NK-92 treated with Interleukin-12 subunit alpha and Interleukin-12 subunit beta, amount 100 ng/mL, for 24 hours (cell line): ENCODE data around the gene C16orf96.
A peak's percentile ranks its signal among the peaks of the same experiment; 100 is the strongest.

Experiments
- DNase-seq: peaks from one replicate; lab custom pipeline; 2025; lab: John Stamatoyannopoulos, UW

The C16orf96 gene

GRCh38 chr16:4525634-4526277 lies 30.4 kb upstream of the C16orf96 start:
- no peak for DNase-seq

- DNase-seq: no peak
Observed at GRCh38 chr16:4529085-4530060, 26.8 kb upstream of the C16orf96 start.

DNA sequence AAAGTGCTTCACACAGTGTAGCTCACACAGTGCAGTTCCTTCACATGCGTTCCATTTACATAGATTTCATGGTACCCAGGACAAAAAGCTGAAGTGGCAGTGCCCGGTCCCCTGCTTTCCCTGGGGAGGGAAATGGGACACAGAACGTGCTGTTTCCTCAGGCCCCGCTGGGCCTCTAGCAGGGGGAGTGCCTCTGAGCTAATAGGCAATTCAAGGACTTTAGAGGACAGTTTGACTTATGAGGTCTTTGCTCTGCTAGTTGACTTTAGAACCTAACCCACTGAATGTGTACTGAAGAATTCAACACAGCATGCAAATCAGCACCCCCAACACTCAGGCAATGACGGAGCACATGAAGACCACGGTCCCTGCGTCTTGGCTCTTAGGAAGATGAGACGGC lies 24.3 kb upstream of the C16orf96 start:
- DNase-seq: no peak

DNA sequence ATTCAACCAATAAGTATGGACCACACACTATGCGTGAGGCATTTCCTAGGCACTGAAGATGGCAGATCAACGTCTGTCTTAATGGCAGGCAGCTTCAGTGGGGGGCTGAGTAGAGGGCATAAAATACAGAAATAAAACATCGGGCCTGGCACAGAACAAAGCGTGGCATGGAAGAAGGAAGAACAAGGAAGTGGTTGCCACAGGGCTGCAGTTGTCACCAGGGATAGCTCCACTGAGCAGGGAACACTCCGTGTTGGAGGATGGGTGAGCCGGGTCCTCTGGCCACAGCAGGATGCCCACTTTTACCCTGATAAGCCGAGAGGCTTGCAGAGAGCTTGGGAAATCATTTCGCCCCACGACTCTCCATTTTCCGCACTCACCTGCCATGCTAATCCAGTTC lies 23.9 kb upstream of the C16orf96 start:
- DNase-seq: no peak

DNA sequence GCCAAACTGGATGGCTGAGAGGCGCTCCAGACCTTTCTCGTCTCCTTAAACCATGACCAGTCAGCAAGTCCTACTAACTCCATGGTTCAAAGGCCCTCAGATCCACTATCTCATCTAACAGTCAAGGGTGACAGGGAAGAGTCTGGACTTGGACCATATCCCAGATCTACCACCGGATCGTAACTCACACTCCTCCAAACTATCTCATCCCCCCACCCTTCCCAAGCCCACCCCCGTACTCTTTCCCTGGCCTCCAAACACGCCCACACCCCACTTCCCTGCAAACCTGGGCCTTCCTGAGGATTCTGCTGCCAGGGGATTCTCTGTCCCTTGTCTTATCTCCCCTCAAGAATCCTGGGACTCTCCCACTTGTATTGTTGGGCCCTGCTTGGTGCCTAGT lies 22.6 kb upstream of the C16orf96 start:
- no peak for DNase-seq

DNA sequence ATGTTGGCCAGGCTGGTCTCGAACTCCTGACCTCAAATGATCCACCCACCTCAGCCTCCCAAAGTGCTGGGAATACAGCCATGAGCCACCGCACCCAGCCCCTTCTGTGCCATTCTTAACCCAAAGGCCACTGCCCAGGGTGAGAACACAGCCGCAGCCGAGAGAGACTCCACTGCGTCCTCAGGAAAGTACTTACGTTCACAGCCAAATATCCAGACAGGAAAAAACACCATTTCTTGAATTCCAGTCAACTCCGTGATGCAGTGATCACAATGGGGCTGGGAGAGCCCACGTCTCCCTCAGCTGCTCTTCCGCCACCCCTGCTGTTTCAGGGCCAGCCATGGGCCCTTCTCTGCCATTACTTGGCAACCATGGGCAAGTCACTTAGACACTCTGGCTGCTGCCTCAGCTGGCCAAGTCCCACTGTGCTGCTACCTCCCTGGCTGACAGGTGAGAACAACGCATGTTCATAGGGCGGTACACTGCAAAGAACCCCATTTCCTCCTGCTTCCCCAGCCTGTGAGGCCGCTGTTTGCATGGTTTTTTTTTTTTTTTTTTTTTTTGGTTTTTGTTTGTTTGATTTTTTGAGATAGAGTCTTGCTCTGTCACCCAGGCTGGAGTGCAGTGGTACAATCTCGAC lies 21.9 kb upstream of the C16orf96 start:
- no peak for DNase-seq

DNA sequence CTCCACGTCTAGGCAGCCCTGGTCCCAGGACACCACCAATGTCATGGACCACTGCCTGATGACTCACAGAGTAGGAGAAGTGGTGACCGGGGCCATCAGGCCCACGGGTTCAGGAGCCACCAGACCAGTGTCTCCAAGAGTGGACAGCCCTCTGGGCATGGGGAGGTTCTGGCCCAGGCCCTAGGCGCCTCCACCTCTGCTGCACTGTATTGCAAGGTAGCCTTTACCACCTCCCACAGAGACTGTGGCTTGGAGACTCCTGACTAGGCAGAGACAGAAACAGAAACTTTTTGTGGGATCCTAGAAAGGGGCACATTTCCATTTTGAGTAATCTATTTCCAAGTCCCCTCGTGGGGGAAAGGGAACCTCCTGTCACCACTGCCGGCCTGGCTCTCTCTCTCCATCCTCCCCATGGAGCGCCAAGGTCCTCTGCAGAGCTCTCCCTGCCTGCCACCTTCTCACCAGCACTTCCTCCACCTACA lies 20.5 kb upstream of the C16orf96 start:
- no peak for DNase-seq

- no peak for DNase-seq
Observed at GRCh38 chr16:4536391-4537106, 19.6 kb upstream of the C16orf96 start.

DNA sequence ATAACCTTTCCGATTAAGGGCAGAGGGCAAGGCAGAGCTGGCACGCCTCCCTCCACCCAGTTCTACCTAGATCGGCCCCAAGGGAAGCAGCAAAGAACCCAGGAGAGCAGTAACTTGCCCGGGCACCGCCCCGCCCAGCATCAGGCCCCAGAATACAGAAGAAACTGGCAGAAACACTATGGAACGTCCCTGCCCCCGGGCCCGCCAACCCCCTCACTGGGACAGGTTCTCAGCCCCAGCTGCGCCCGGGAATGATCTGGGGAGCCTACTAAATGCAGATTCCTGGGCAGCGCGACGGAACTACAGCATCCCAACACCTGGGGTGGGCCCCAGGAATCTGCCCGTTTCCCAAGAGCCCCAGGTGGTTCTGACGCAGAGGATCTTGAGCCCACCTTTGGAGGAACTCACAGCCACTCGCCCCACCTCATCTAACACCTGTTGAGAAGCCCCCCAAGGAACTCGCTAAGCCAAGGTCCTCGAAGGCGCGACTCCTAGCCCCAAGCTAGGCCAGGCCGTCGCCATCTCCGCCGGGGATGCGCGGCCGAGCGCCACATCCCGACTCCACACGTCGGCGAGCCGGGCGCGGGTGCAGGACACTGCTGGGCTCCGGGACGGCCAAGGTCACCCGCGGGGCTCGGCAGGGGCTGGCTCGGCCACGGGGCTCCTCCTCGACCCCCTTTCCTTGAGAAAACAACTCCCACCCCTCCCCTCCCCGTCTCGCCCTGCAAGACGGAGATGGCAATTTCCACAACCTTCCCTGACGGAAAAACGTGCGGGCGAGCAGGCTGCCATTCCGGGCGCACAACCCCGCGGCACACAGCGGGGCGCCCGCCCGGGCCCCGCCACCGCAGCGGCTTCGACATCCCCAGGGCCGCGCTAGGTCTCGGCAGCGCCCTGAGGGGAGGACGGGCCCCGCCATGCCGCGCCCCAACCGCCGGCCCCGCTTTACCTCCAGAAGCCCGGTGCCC lies 18.5 kb upstream of the C16orf96 start:
- DNase-seq: no peak

DNA sequence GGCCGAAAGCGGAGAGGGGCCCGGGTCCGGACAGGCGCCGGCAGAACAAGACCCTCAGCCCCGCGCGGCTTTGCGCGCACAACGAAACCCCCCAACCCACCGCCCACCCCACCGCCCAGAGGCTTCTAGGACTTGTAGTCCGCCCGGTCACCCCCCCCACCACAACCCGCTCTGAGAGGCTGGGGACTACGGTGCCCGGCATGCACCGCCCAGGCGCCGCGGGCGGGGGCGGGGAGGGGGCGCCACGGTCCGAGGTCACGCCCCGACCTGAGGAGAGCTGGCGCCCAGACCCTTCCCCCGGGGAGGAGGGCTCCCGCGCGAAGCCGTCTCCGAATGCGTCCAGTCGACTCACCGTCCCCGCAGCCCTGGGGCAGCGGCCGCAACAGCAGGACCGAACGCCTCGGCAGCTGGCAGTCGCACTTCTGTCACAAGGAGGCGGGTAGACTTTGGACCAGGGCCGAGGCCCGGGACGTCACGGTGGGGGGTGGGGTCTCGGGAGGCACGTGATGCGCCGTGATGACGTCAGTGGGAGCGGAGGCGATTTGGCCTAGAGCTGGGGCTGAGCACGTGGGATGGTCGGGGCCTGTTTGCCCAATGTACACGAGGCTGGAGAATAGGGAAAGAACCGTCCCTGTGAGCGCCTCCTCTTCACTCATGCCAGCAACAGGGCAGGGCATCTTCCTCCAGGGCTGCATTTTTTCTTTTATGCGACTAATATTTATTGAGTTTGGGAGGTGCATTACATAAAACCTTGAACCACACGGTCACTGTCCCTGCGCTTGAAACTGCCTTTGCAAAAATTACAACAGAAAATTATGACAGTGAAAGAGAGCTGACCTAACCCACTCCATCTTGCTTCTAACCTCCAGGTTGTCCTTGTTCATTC lies 17.5 kb upstream of the C16orf96 start, which contains the start of gene CDIP1:
Gene CDIP1 (minus strand): TSS at position 424 of the 886 bp plus-strand sequence. CDS start 24,643 bp downstream, outside the sequence.
- peak; percentile 94 for DNase-seq

DNA sequence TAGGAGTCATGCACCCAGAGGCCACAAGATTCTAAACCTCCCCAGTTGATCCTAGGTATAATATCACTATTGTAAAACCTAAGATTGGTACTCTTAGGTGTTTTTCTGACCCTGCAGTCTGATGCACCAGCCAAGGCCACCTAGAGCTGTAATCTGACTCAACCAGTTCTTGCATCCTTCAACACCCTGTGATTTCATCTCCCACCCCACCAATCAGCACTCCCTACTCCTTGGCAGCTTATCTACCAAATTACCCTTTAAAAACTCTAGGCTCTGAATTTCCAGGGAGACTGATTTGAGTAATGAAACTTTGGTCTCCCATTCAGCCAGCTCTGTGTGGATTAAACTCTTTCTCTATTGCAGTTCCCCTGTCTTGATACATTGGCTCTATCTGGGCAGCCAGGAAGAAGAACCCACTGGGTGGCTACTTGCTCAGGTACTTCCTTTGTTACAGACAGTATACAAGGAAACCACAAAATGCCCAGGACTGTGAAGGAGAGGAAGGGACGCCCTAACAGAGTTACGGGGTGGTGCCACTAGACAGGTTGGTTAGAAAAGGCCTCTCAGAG lies 16.3 kb upstream of the C16orf96 start:
- no peak for DNase-seq

- DNase-seq: no peak
Observed at GRCh38 chr16:4544473-4544872, 11.7 kb upstream of the C16orf96 start.

DNA sequence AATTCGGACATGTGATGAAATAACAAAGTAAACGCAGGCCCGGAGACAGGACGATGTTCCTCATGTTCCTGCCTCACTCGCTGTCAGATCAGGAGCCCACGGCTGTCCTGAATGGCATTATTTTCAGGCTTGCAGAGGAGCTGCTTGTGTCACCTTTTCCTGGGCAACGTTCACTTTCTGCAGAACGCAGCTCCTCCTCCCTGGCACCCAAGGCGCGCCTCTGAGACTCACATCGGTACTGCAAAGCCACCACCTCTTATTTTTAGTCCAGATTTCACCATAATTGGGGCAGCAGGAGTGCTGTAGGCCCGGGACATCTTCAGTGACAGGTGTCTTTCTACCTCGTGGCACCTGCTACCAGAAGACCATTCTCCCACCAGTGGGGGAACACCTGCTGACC lies 8.0 kb upstream of the C16orf96 start:
- DNase-seq: no peak

GRCh38 chr16:4550591-4550990 lies 5.5 kb upstream of the C16orf96 start:
- DNase-seq: no peak

DNA sequence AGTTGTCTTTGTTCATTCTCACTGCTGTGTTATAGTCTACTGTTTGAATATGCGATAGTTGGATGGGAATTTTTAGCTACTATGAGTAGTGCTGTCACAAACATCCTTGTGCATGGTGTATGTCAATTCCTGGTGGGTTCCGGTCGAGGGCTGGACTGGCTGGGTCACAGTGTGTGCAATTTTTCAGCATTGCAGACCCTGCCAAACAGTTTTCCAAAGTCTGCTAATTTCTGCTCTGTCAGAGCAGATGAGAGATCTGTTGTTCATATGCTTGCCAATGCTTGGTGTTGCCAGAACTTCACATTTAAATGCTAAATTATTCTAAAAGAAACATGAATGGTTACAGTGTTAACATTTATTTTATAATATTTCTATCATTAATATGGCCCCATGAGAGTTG lies 3.6 kb upstream of the C16orf96 start:
- no peak for DNase-seq

DNA sequence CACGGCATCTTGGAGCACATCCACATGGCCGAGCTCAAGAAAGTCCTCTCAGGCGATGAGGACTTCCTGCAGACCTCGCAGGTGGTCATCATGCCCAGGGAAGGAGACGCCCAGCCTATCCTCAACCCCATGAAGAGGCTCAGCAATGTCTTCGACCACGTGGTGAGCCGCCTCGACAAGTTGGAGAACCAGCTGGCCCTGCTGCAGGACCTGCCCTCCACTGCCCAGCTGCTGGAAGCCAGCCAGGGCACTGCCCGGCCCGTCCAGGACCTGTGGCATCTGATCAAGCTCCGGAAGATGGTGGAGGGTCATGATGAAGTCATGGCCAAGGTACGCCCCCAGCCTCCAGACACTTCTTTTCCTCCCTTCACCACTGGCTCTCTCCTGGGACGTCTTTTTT lies 440 bp downstream of the C16orf96 start:
- DNase-seq: no peak

- DNase-seq: no peak
Observed at GRCh38 chr16:4557973-4558372, 1.8 kb downstream of the C16orf96 start.

- DNase-seq: no peak
Observed at GRCh38 chr16:4561596-4561995, 5.5 kb downstream of the C16orf96 start.

DNA sequence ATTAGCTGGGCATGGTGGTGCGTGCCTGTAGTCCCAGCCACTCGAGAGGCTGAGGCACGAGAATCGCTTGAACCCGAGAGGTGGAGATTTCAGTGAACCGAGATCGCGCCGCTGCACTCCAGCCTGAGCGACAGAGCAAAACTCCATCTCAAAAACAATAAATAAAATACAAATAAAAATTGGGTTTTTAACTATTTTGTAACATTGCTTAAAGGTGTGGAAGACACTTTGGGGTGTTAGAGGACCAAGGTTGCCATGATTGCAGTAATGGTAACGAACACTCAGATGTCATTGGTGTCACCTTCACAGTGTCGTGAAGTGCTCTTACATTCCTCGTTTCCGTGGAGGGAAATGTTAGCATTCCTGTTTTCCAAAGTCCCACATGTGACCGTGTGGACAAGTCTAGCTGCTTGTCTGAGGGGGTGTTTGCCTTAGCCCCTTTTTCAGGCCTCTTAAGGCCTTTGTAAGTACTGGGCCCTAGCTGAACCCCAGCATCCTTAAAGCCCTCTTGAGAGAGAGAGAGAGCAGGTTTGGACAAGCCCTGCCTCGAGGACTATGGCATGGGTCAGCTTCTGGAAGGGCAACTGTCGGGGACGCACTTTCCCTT lies 8.6 kb downstream of the C16orf96 start:
- DNase-seq: no peak
